HepG2 (cell line): ENCODE data around the gene ABCA2. TPM values are rescaled to one million over a fixed set of nuclear protein-coding genes. Genes with fewer than 3 reads are reported as not detected.
A peak's percentile ranks its signal among the peaks of the same experiment; 100 is the strongest.

Source experiments
- ARNT ChIP-seq: fragments of 450-650 bp; IDR thresholded peaks from 2 replicates; pipeline ENCODE4 v1.6.1; 2017
- ATF7 ChIP-seq, 2 experiments: fragments of 450-650 bp in 1 of 2; sonication (generic) in 1 of 2; formaldehyde crosslinking in 1 of 2; IDR thresholded peaks; 2 replicates each; pipeline versions ENCODE4 v1.4.0 to v1.6.1; 2016 to 2020; ENCODE audit warnings: antibody characterized with exemption in 1 of 2, mild to moderate bottlenecking in 1 of 2, missing genetic modification reagents in 1 of 2
- HDAC2 ChIP-seq: sonication (generic); formaldehyde crosslinking; IDR thresholded peaks from 2 replicates; pipeline ENCODE4 v1.4.0; 2020; ENCODE audit warnings: missing genetic modification reagents
- NFIC ChIP-seq: IDR thresholded peaks from 2 replicates; pipeline ENCODE4 v1.6.1; 2012; ENCODE audit warnings: mild to moderate bottlenecking, low read length, inconsistent platforms
- NRL ChIP-seq: sonication (generic); formaldehyde crosslinking; IDR thresholded peaks from 2 replicates; pipeline ENCODE4 v1.5.0; 2020; ENCODE audit warnings: missing genetic modification reagents, mild to moderate bottlenecking, moderate library complexity, borderline replicate concordance
- TCF12 ChIP-seq, 2 experiments: fragments of 450-650 bp in 1 of 2; sonication (generic) in 1 of 2; formaldehyde crosslinking in 1 of 2; IDR thresholded peaks; 2 replicates each; pipeline versions ENCODE4 v1.6.1 to v1.8.0; 2017 to 2022; ENCODE audit warnings: antibody characterized with exemption in 1 of 2, mild to moderate bottlenecking in 1 of 2, missing genetic modification reagents in 1 of 2, moderate library complexity in 1 of 2
- XRCC5 ChIP-seq: fragments of 200-400 bp; formaldehyde crosslinking; optimal IDR thresholded peaks from 2 replicates; pipeline ENCODE3; 2017; ENCODE audit warnings: mild to moderate bottlenecking, low read length
- YEATS2 ChIP-seq: sonication (generic); formaldehyde crosslinking; IDR thresholded peaks from 2 replicates; pipeline ENCODE4 v1.4.0; 2020; ENCODE audit warnings: missing genetic modification reagents, borderline replicate concordance
- ZMAT3 ChIP-seq: sonication (generic); formaldehyde crosslinking; conservative IDR thresholded peaks from 2 replicates; pipeline ENCODE4 v1.7.0; 2021; ENCODE audit warnings: missing genetic modification reagents
- ZMYM4 ChIP-seq: sonication (generic); formaldehyde crosslinking; IDR thresholded peaks from 2 replicates; pipeline ENCODE4 v1.8.1; 2023; ENCODE audit warnings: mild to moderate bottlenecking, missing genetic modification reagents
- ZNF263 ChIP-seq: sonication (generic); formaldehyde crosslinking; IDR thresholded peaks from 2 replicates; pipeline ENCODE4 v1.4.0; 2020; ENCODE audit warnings: missing genetic modification reagents
- ZNF451 ChIP-seq: sonication (generic); formaldehyde crosslinking; IDR thresholded peaks from 2 replicates; pipeline ENCODE4 v1.5.0; 2020; ENCODE audit warnings: mild to moderate bottlenecking, missing genetic modification reagents
- ZNF577 ChIP-seq: sonication (generic); formaldehyde crosslinking; IDR thresholded peaks from 2 replicates; pipeline ENCODE4 v1.4.0; 2020; ENCODE audit warnings: mild to moderate bottlenecking, low read depth, missing genetic modification reagents, borderline replicate concordance
- ZNF850 ChIP-seq: sonication (generic); formaldehyde crosslinking; conservative IDR thresholded peaks from 2 replicates; pipeline ENCODE4 v1.9.0; 2021; ENCODE audit warnings: mild to moderate bottlenecking, missing genetic modification reagents
- polyA plus RNA-seq, 8 experiments: library from polyadenylated mRNA; depleted of rRNA in 3 of 8; stranded (reverse) in 7 of 8; unstranded in 1 of 8; fragments of >200 nt; fragmentation: Illumina TruSeq in 4 of 8; extraction: Trizol in 4 of 8; gene quantifications; 2 replicates each; pipeline versions ENCODE4 v1.2.1 to v1.2.3, GENCODE V29; 2011 to 2016; ENCODE audit warnings: low read depth in 4 of 8, missing spikeins in 1 of 8, mixed read lengths in 1 of 8; ENCODE audit not compliant: insufficient read depth in 1 of 8
- total RNA-seq, 5 experiments: library from RNA; depleted of rRNA; stranded (reverse); fragments of >200 nt; fragmentation: Illumina TruSeq; extraction: Trizol; gene quantifications; 2 replicates each; pipeline ENCODE4 v1.2.3, GENCODE V29; 2016; ENCODE audit warnings: low read depth in 1 of 5
- TF ChIP-seq, protein P1 (sequence below): IDR thresholded peaks from 2 replicates; pipeline ENCODE4 v1.6.1; 2018; ENCODE audit warnings: missing genetic modification reagents
- TF ChIP-seq, protein P2 (sequence below), 2 experiments: sonication (generic) in 1 of 2; formaldehyde crosslinking in 1 of 2; IDR thresholded peaks; 2 replicates each; pipeline versions ENCODE4 v1.4.0 to v1.6.1; 2016 to 2020; ENCODE audit warnings: borderline replicate concordance in 1 of 2, low read depth in 1 of 2, mild to moderate bottlenecking in 1 of 2, missing genetic modification reagents in 1 of 2
- TF ChIP-seq, protein P3 (sequence below): fragments of 450-650 bp; IDR thresholded peaks from 2 replicates; pipeline ENCODE4 v1.6.1; 2017
- TF ChIP-seq, protein P4 (sequence below): IDR thresholded peaks from 2 replicates; pipeline ENCODE4 v1.6.1; 2016; ENCODE audit warnings: control low read depth
- TF ChIP-seq, protein P5 (sequence below): sonication (generic); formaldehyde crosslinking; IDR thresholded peaks from 2 replicates; pipeline ENCODE4 v1.5.0; 2020; ENCODE audit warnings: mild to moderate bottlenecking, missing genetic modification reagents

Gene ABCA2
- total and polyA plus RNA-seq, 2 of the 13 experiments (the other 11 are each of a cell fraction or from before 2014, with no cell fraction given) = 2.9 to 19.2 TPM

DNA sequence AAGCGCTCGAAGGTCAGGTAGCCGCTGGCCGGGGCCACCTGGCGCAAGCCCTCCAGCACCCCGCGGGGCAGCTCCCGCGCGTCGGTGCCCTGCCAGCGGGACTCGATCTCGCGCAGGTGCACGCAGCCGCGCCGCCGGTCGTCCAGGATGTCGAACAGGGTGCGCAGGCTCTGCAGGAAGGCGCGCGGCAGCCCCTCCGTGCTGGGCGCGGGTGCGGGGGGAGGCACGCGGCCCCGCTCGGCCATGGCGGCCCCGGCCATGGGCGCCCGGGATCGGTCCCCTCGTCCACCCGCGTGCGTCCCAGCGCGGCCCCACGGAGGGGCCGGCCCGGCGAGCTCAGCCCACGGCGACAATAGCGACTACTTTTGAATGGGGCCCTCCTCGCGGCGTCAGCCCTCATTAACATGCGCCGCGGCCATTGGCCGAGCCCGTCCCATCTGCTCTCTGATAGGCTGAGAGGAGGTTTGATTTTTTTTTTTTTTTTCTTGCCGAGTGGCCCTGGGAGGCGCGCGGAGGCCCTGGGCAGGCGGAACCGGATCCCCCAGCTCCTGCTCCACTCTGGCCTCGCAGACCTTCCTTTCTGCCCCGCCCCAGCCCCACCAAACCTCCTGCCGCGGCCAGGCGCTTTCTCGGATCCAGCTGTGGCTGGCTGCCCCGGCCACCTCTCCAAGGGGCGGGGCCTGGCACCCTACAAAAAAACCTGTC lies 42.3 kb upstream of the ABCA2 start, which contains the start of gene SAPCD2 (continued):
- TF ChIP-seq ZNF451 (CRISPR knock-in tag) (peak; percentile 33; the same call in 1 of the 2 replicates), ZNF263 (CRISPR knock-in tag) (no peak), NFIC (no peak), HDAC2 (peak; percentile 39; the same call in 1 of the 2 replicates), ZMYM4 (0 out of 2 replicates have a peak, but pooled peaks have one; percentile 42), ZNF577 (0 out of 2 replicates have a peak, but pooled peaks have one; percentile 16), ZMAT3 (0 out of 2 replicates have a peak, but pooled peaks have one; percentile 35), ATF7 (IDR thresholded peaks at IDR 0.05) (no peak), ATF7 (CRISPR knock-in tag; IDR thresholded peaks at IDR 0.05) (0 out of 2 replicates have a peak, but pooled peaks have one; percentile 39), TCF12 (IDR thresholded peaks at IDR 0.05) (no peak), TCF12 (CRISPR knock-in tag; IDR thresholded peaks at IDR 0.05) (peak; percentile 66; the same call in 1 of the 2 replicates), YEATS2 (CRISPR knock-in tag) (no peak), XRCC5 (no peak), ARNT (no peak), ZNF850 (CRISPR knock-in tag) (no peak), NRL (0 out of 2 replicates have a peak, but pooled peaks have one; percentile 20)
- TF ChIP-seq, protein P1, sequence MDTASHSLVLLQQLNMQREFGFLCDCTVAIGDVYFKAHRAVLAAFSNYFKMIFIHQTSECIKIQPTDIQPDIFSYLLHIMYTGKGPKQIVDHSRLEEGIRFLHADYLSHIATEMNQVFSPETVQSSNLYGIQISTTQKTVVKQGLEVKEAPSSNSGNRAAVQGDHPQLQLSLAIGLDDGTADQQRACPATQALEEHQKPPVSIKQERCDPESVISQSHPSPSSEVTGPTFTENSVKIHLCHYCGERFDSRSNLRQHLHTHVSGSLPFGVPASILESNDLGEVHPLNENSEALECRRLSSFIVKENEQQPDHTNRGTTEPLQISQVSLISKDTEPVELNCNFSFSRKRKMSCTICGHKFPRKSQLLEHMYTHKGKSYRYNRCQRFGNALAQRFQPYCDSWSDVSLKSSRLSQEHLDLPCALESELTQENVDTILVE (CRISPR knock-in tag) = no peak
- TF ChIP-seq, protein P2, sequence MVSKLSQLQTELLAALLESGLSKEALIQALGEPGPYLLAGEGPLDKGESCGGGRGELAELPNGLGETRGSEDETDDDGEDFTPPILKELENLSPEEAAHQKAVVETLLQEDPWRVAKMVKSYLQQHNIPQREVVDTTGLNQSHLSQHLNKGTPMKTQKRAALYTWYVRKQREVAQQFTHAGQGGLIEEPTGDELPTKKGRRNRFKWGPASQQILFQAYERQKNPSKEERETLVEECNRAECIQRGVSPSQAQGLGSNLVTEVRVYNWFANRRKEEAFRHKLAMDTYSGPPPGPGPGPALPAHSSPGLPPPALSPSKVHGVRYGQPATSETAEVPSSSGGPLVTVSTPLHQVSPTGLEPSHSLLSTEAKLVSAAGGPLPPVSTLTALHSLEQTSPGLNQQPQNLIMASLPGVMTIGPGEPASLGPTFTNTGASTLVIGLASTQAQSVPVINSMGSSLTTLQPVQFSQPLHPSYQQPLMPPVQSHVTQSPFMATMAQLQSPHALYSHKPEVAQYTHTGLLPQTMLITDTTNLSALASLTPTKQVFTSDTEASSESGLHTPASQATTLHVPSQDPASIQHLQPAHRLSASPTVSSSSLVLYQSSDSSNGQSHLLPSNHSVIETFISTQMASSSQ (IDR thresholded peaks at IDR 0.05; ENCODE audit: low read depth) = no peak
- TF ChIP-seq, protein P2 (CRISPR knock-in tag; IDR thresholded peaks at IDR 0.05; ENCODE audit: borderline replicate concordance) = no peak; the same call in 1 of the 2 replicates
- TF ChIP-seq, protein P3, sequence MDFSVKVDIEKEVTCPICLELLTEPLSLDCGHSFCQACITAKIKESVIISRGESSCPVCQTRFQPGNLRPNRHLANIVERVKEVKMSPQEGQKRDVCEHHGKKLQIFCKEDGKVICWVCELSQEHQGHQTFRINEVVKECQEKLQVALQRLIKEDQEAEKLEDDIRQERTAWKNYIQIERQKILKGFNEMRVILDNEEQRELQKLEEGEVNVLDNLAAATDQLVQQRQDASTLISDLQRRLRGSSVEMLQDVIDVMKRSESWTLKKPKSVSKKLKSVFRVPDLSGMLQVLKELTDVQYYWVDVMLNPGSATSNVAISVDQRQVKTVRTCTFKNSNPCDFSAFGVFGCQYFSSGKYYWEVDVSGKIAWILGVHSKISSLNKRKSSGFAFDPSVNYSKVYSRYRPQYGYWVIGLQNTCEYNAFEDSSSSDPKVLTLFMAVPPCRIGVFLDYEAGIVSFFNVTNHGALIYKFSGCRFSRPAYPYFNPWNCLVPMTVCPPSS = no peak
- TF ChIP-seq, protein P4, sequence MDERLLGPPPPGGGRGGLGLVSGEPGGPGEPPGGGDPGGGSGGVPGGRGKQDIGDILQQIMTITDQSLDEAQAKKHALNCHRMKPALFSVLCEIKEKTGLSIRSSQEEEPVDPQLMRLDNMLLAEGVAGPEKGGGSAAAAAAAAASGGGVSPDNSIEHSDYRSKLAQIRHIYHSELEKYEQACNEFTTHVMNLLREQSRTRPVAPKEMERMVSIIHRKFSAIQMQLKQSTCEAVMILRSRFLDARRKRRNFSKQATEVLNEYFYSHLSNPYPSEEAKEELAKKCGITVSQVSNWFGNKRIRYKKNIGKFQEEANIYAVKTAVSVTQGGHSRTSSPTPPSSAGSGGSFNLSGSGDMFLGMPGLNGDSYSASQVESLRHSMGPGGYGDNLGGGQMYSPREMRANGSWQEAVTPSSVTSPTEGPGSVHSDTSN (CRISPR knock-in tag) = no peak
- TF ChIP-seq, protein P5, sequence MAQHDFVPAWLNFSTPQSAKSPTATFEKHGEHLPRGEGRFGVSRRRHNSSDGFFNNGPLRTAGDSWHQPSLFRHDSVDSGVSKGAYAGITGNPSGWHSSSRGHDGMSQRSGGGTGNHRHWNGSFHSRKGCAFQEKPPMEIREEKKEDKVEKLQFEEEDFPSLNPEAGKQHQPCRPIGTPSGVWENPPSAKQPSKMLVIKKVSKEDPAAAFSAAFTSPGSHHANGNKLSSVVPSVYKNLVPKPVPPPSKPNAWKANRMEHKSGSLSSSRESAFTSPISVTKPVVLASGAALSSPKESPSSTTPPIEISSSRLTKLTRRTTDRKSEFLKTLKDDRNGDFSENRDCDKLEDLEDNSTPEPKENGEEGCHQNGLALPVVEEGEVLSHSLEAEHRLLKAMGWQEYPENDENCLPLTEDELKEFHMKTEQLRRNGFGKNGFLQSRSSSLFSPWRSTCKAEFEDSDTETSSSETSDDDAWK (CRISPR knock-in tag) = no peak
